HepG2 (cell line): ENCODE measurements around the gene ARHGEF4. TPM values are rescaled to one million over a fixed set of nuclear protein-coding genes. Genes with fewer than 3 reads are reported as not detected.

Source experiments
- DR1 ChIP-seq: sonication (generic); formaldehyde crosslinking; IDR thresholded peaks from 2 replicates; pipeline ENCODE4 v1.8.0; 2021; ENCODE audit warnings: mild to moderate bottlenecking, missing genetic modification reagents, inconsistent platforms
- RERE ChIP-seq: IDR thresholded peaks from 2 replicates; pipeline ENCODE4 v1.6.1; 2016; ENCODE audit warnings: low read depth, missing genetic modification reagents, missing compliant biosample characterization
- RXRB ChIP-seq: IDR thresholded peaks from 2 replicates; pipeline ENCODE4 v1.6.1; 2016; ENCODE audit warnings: borderline replicate concordance, missing genetic modification reagents, missing compliant biosample characterization
- STAT5B ChIP-seq: sonication (generic); formaldehyde crosslinking; IDR thresholded peaks from 2 replicates; pipeline ENCODE4 v1.4.0; 2020; ENCODE audit warnings: missing genetic modification reagents
- ZNF260 ChIP-seq: sonication (generic); formaldehyde crosslinking; IDR thresholded peaks from 2 replicates; pipeline ENCODE4 v1.4.0; 2020; ENCODE audit warnings: missing genetic modification reagents, low read depth, mild to moderate bottlenecking, borderline replicate concordance
- ZNF577 ChIP-seq: sonication (generic); formaldehyde crosslinking; IDR thresholded peaks from 2 replicates; pipeline ENCODE4 v1.4.0; 2020; ENCODE audit warnings: mild to moderate bottlenecking, low read depth, missing genetic modification reagents, borderline replicate concordance
- ZNF691 ChIP-seq: sonication (generic); formaldehyde crosslinking; IDR thresholded peaks from 2 replicates; pipeline ENCODE4 v1.4.0; 2020; ENCODE audit warnings: missing genetic modification reagents, low read depth, mild to moderate bottlenecking, borderline replicate concordance
- ZNF710 ChIP-seq: sonication (generic); formaldehyde crosslinking; IDR thresholded peaks from 2 replicates; pipeline ENCODE4 v1.5.0; 2020; ENCODE audit warnings: mild to moderate bottlenecking, missing genetic modification reagents, borderline replicate concordance
- polyA plus RNA-seq, 8 experiments: library from polyadenylated mRNA; depleted of rRNA in 3 of 8; stranded (reverse) in 7 of 8; unstranded in 1 of 8; fragments of >200 nt; fragmentation: Illumina TruSeq in 4 of 8; extraction: Trizol in 4 of 8; gene quantifications; 2 replicates each; pipeline versions ENCODE4 v1.2.1 to v1.2.3, GENCODE V29; 2011 to 2016; ENCODE audit warnings: low read depth in 4 of 8, missing spikeins in 1 of 8, mixed read lengths in 1 of 8; ENCODE audit not compliant: insufficient read depth in 1 of 8
- total RNA-seq, 5 experiments: library from RNA; depleted of rRNA; stranded (reverse); fragments of >200 nt; fragmentation: Illumina TruSeq; extraction: Trizol; gene quantifications; 2 replicates each; pipeline ENCODE4 v1.2.3, GENCODE V29; 2016; ENCODE audit warnings: low read depth in 1 of 5
- TF ChIP-seq, protein P1 (sequence below): IDR thresholded peaks from 2 replicates; pipeline ENCODE4 v1.6.1; 2016; ENCODE audit warnings: control low read depth

The ARHGEF4 gene
- total and polyA plus RNA-seq, 2 of the 13 experiments (the other 11 are each of a cell fraction or from before 2014, with no cell fraction given) = 0.11 to 0.13 TPM

- no peak for TF ChIP-seq ZNF710 (CRISPR knock-in tag)
- TF ChIP-seq ZNF577 (CRISPR knock-in tag) = no peak
- 0 out of 2 replicates have a peak, but pooled peaks have one; percentile 44 for TF ChIP-seq ZNF691 (CRISPR knock-in tag)
- TF ChIP-seq DR1 (CRISPR knock-in tag) = peak; percentile 32; the same call in 1 of the 2 replicates
- TF ChIP-seq, protein P1, sequence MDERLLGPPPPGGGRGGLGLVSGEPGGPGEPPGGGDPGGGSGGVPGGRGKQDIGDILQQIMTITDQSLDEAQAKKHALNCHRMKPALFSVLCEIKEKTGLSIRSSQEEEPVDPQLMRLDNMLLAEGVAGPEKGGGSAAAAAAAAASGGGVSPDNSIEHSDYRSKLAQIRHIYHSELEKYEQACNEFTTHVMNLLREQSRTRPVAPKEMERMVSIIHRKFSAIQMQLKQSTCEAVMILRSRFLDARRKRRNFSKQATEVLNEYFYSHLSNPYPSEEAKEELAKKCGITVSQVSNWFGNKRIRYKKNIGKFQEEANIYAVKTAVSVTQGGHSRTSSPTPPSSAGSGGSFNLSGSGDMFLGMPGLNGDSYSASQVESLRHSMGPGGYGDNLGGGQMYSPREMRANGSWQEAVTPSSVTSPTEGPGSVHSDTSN (CRISPR knock-in tag) = no peak
- no peak for TF ChIP-seq STAT5B
- no peak for TF ChIP-seq RERE
- no peak for TF ChIP-seq ZNF260 (CRISPR knock-in tag)
- TF ChIP-seq RXRB (CRISPR knock-in tag) = no peak
Measured at GRCh38 chr2:131093006-131093695, 256.4 kb downstream of the ARHGEF4 start, which contains the start of gene FAM168B (continued).
